ENCODE data around the gene P2RY6. TPM values are rescaled to one million over a fixed set of nuclear protein-coding genes. Genes with fewer than 3 reads are reported as not detected.

Gene P2RY6
- total RNA-seq, 1 experiment from 2014 or later: not detected

DNA sequence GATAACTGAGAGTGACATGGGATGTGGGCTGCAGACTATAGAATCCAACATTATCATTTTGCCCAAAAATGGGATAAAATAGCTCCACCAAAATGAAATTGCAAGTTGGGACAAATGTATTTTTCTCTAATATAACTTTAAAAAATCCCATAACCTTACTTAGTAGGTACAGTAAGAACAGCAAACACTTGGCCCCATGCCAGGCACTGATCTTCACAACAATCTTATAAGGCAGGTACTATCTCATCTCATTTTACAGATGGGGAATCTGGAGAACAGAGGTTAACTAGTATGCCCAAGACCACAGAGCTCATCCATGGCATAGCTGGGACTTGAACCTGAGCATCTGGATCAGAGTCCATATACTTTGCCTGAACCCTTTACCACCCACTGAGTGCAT is 22.5 kb downstream of the P2RY6 start:
- DNase-seq (ENCODE audit: low read depth): no peak

DNA sequence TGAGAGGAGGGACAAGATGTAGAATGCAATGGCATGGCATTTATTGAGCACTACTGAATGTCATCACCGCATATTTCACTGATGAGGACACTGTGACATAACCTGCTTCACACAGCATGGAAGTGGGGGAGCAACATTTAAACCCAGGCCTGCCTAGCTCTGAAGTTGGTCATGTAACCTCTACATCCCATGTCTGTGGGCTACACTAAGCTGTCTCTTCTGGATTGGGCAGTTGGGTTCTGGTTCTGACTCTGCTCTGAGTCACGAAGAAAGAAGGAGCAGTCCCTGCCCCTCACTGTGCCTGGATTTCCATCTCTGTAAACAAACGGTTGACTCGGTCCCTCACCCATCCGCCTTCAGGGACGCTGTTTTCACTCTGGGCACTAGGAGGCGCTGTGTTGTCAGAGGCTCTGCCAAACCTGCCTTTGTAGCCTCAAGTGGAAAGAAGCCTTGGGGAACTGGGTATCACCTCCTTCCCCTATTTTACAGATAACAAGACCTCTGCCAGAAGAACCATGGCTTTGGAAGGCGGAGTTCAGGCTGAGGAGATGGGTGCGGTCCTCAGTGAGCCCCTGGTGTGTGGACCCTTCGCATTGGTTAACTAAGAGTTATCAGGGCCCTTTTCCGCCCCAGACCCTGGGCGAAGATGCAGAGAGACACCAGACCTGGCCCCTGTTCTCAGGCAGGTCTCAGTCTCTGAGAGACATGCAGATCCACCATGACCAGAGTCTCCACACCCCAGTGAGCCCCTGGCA is 23.3 kb downstream of the P2RY6 start:
- DNase-seq (ENCODE audit: low read depth): peak; percentile 84

DNA sequence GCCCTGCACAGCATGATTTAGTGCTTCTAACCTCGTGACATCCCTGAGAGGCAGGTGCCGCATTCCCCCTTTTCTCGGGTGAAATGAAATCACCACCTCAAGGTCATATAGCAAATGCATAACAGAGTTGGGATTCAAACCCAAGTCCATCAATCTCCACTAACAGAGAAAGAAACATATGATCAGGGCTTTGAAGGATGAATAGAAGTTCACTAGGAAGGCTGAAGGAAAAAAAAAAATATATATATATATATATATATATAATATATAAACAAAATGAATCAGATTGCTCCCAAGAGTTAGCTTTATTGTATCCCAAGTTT is 23.8 kb downstream of the P2RY6 start:
- no peak for DNase-seq (ENCODE audit: low read depth)

DNA sequence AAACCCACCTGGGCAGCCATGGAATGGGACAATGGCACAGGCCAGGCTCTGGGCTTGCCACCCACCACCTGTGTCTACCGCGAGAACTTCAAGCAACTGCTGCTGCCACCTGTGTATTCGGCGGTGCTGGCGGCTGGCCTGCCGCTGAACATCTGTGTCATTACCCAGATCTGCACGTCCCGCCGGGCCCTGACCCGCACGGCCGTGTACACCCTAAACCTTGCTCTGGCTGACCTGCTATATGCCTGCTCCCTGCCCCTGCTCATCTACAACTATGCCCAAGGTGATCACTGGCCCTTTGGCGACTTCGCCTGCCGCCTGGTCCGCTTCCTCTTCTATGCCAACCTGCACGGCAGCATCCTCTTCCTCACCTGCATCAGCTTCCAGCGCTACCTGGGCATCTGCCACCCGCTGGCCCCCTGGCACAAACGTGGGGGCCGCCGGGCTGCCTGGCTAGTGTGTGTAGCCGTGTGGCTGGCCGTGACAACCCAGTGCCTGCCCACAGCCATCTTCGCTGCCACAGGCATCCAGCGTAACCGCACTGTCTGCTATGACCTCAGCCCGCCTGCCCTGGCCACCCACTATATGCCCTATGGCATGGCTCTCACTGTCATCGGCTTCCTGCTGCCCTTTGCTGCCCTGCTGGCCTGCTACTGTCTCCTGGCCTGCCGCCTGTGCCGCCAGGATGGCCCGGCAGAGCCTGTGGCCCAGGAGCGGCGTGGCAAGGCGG is 24.5 kb downstream of the P2RY6 start:
- DNase-seq (ENCODE audit: low read depth): no peak

DNA sequence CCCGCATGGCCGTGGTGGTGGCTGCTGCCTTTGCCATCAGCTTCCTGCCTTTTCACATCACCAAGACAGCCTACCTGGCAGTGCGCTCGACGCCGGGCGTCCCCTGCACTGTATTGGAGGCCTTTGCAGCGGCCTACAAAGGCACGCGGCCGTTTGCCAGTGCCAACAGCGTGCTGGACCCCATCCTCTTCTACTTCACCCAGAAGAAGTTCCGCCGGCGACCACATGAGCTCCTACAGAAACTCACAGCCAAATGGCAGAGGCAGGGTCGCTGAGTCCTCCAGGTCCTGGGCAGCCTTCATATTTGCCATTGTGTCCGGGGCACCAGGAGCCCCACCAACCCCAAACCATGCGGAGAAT is 25.1 kb downstream of the P2RY6 start:
- DNase-seq (ENCODE audit: low read depth): no peak

DNA sequence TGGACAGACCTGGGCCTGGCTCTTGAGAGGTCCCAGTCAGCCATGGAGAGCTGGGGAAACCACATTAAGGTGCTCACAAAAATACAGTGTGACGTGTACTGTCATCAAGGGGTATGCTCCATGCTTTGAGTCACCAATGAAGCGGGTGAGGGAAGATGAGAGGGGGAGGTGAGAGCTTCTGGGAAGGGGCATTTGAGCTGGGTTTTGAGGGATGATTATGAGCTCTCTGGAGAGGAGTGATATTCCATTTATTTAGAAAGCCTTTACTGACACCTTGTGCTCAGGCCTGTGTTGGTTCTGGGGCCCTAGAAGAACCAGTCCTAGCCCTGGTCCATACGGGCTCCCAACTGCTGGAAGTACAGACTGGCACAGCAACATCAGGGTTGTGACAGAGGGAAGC is 25.6 kb downstream of the P2RY6 start:
- no peak for DNase-seq (ENCODE audit: low read depth)

DNA sequence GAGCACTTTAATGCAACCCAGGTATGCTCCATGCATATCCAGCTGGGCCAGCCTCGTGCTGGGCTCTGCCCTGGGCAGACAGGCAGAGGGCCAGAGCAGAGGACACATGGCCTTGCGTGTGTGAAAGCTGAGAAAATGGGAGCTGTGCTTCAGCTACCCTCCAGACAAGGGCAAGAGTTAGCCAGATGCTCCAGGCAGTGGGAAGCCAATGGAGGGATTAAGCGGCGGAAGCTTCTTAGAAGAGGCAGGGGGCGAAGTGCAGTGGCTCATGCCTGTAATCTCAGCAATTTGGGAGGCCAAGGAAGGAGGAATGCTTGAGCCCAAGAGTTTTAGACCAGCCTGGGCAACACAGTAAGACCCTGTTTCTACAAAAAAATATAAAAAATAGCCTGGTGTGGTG is 26.1 kb downstream of the P2RY6 start:
- no peak for DNase-seq (ENCODE audit: low read depth)

DNA sequence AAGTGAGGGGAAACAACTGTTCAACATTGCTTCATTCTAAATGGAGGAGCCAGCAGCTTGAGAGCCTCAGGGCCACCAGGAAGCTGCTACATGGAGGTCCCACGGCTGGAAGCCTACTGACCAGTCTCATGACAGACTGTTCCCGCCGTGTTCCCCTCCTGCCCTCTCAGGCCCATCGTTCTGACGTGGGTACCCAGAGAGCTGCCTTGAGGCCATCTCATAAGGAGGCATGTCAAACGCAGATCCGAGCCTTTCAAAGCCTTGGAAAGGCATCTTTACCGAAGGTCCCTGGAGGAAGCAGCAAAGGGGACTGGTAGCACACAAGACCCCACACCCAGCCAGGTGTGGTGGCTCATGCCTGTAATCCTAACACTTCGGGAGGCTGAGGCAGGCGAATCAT is 27.6 kb downstream of the P2RY6 start:
- no peak for DNase-seq (ENCODE audit: low read depth)

DNA sequence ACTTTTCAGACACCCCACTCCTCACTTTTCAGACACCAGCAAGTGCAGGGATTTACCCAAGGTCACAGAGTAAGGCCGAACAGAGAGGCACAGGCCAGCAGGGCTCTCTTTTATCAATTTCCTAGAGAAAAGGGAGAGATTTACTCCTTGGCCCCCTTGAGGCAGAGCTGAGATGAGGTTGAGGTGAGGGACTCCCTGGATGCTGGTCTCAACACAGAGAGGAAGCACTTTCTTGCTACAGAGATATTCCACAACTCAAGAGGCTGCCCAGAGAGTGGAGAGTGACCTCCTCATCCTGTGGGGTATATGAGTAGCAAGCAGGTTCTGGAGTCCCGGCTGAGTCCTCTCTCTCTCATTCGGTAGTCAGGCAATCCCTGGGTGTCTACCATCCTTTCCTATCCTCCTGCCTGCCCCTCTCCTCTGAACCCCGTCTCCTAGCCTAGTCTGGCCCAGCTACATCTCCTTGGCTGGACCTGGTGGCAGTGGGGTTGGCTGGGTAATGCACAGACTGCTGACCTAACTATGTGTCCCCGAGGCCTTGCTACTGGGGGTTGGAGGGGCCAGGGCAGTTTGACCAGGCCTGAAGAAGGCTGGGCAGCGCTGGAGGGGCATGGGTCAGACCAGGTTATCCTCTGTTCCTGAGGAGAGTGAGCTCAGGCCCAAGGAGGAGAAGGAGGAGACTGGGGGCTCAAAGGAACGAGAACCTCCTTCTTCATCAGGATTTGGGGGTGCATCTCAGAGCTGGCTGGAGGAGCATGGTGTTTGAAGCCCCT is 34.1 kb downstream of the P2RY6 start:
- DNase-seq (ENCODE audit: low read depth): no peak

DNA sequence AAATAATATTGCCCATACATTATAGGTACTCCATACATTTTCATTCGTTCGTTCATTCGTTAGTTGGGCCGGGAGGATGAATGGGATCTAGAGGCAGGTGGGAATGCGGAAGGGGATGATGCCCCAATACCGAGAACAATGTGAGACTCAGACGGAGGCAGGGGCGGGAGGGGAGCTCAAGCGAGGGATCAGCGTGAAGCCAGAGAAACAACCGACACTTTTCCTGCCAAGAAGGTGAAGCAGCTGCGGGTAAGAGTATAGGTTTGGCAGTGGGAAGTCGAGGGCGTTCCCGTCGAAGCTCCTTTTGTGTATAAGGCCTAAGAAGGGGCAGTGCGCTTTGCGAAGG is 34.8 kb downstream of the P2RY6 start:
- DNase-seq (ENCODE audit: low read depth): no peak

DNA sequence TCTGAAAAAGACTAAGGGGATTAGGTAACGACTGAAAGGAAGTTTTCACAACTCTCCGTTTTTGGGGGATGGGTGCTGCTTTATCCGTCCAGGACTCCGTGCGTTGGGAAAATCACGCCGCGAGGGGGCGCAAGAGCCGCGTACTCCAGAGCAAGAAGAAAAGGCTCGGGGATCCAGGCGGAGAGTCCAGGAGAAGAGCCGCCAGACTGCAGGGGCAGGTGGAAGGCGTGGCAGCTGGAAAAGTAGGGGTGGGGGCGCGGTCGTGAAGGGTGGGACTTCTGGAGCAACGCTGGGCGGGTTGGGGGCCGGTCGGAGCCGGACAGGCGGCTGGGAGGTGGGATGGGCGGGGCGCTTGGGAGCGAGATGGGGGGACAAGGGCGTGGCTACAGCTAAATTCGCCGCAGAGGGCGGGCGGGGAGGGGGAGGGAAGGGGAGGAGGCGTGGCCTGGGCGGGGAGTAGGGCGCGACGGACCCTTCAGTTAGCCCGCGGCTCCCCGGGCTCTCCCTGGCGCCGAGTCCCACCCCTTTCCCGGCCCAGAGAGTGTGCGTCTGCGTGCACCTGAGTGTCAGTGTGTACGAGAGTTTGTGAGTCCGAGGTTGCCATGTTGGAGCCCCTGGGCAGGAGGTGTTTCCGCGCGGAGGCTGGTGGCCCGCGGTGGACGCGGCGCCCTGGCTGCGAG is 35.3 kb downstream of the P2RY6 start:
- DNase-seq (ENCODE audit: low read depth): peak; percentile 96

DNA sequence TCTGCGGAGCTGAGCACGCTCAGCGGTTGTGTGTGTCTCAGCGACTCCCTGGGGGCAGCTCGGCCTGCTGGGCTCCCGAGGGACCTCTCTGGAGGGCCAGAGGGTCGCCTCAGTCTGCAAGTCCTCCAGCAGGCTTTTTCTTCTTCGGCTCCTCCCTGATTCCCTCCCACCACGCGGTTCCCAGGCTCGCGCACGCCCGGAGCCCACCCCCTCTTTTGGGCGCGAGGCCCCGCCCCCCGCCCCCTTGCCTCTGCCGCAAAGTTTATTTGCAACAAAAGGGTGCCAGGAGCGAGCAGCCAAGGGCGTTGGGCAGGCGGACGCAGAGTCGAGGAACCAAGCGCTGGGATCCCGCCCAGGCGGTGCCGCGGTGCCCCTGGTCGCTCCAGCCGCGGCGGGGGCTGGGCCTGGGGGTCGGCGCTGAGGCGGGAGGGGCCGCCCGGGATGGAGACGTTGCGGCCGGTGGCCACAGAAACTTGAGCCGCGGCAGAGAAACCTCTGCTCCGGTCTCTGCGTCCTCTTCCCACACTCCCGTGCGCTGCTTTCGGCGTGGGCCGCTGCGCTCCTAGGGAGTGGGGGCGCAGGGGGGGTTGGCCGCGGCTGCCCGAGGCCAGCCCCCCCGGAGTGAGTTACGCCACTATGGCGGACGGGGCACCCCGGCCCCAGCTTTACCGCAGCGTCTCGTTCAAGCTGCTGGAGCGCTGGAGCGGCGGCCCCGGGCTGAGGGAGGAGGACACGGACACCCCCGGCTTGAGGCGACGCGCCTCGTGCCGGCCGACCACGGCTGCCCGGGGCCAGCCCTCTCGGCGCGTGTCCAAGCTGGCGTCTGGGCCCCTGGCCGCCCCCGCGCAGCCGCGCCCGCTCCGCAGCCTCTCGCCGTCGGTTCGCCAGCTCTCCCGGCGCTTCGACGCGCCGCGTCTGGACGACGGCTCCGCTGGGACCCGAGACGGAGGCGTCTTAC is 36.1 kb downstream of the P2RY6 start, which contains the start of gene ARHGEF17:
Gene ARHGEF17, plus strand, starts transcription at position 274 of the 958 bp plus-strand sequence. Its CDS starts 363 bp downstream, at position 637.
- DNase-seq (ENCODE audit: low read depth): no peak

DNA sequence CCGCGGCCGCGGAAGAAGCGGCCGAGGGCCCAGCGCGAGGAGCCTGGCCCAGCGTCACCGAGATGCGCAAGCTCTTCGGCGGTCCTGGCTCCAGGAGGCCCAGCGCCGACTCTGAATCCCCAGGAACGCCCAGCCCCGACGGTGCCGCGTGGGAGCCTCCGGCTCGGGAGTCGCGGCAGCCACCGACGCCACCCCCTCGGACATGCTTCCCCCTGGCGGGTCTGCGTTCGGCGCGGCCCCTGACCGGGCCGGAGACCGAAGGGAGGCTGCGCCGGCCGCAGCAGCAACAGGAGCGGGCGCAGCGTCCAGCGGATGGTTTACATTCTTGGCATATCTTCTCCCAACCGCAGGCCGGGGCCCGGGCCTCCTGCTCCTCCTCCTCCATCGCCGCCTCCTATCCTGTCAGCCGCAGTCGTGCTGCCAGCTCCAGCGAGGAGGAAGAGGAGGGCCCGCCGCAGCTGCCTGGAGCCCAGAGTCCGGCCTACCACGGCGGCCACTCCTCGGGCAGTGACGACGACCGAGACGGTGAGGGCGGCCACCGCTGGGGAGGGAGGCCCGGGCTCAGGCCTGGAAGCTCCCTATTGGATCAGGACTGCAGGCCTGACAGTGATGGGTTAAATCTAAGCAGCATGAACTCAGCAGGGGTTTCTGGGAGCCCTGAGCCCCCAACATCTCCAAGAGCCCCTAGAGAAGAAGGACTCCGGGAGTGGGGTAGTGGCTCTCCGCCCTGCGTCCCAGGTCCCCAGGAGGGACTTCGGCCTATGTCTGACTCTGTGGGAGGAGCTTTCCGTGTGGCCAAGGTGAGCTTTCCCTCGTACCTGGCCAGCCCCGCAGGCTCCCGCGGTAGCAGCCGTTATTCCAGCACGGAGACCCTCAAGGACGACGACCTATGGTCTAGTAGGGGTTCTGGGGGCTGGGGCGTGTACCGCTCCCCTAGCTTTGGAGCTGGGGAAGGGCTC is 37.1 kb downstream of the P2RY6 start:
- peak; percentile 96 for DNase-seq (ENCODE audit: low read depth)

DNA sequence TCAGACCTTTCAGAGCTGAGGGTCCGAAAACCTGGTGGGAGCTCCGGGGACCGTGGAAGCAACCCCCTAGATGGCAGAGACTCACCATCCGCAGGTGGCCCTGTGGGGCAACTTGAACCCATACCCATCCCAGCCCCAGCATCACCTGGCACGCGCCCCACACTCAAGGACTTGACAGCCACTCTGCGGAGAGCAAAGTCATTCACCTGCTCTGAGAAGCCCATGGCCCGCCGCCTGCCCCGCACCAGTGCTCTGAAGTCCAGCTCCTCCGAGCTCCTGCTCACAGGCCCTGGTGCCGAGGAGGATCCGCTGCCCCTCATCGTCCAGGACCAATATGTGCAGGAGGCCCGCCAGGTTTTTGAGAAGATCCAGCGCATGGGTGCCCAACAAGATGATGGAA is 37.9 kb downstream of the P2RY6 start:
- DNase-seq (ENCODE audit: low read depth): no peak

DNA sequence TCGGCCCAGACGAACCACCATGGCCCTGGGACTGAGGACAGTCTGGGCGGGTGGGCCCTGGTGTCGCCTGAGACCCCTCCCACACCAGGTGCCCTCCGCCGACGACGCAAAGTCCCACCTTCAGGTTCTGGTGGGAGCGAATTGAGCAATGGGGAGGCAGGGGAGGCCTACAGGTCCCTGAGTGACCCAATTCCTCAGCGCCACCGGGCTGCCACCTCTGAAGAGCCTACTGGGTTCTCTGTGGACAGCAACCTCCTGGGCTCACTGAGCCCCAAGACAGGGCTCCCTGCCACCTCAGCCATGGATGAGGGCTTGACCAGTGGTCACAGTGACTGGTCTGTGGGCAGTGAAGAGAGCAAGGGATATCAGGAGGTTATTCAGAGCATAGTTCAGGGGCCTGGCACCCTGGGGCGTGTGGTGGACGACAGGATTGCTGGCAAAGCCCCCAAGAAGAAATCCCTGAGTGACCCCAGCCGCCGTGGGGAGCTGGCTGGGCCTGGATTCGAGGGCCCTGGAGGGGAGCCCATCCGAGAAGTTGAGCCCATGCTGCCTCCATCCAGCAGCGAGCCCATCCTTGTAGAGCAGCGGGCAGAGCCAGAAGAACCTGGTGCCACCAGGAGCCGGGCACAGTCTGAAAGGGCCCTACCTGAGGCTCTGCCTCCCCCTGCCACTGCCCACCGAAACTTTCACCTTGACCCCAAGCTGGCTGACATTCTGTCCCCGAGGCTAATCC is 38.7 kb downstream of the P2RY6 start:
- DNase-seq (ENCODE audit: low read depth): no peak

DNA sequence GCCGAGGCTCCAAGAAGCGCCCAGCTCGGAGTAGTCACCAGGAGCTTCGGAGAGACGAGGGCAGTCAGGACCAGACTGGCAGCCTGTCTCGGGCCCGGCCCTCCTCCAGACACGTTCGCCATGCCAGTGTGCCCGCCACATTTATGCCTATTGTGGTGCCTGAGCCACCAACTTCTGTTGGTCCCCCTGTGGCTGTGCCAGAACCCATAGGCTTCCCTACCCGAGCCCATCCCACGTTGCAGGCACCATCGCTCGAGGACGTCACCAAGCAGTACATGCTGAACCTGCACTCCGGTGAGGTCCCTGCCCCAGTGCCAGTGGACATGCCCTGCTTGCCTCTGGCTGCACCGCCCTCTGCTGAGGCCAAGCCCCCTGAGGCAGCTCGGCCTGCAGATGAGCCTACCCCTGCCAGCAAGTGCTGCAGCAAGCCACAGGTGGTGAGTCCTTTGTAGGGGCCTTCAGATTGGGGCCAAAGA is 39.3 kb downstream of the P2RY6 start:
- DNase-seq (ENCODE audit: low read depth): no peak

DNA sequence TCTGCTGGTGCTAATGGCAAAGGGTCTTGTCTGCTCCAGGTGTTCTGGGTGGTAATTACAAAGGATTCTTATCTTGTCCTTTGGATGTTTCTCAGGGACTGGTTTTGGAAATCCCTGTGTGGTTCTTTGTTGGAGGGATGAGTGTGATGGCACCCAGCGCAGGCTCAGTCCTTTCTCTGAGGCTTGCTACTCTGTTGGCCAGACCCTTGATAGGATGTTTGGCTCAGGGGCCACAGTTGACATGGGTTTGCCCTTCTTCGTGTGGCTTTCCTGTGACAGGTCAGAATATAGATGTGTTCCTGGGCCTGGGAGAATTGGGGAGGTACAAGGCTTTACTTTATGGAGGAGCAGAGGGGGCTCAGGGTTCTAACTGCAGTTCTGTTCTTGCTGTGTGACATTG is 39.9 kb downstream of the P2RY6 start:
- DNase-seq (ENCODE audit: low read depth): no peak

DNA sequence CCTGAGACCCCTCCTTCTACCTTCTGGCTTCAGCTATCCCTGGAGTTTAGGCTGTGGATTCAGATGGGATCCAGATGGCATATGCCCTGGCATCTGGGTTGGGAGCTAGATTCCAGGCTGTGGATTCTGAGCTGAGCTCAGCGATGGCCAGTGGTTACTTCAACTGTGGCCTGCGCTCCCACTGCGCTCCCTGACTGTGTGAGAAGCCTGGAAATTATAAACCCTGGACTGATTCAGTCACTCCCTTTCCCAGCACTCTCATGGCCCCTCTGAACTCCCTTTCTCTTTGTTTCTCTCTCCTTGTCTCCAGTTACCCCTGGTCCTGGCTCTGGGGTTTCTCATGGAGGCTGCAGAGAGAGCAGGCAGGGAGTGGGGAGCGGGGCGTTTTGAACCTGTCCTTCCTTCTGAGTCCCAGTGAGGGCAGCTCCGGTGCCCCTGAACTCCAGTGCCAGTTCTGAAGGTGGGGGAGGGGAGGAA is 40.8 kb downstream of the P2RY6 start:
- DNase-seq (ENCODE audit: low read depth): no peak

DNA sequence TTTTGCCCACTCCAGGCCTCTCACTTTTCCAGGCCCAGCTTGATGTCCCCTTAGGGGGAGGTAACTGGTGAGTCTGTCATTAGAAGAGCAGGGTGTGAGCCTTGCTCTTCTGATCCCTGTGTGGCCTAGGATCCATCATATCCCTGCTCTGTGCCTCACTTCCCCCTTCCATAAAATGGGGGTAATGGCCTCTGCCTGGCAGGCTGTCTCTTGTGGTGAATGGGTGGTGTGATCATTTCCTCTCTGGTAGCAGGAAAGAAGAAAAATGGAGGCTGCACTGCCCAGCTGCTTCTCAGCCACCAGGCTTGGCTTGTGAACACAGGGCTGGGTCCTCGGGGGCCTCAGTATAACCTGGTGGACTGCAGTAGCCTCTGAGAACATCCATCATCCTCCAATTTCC is 41.5 kb downstream of the P2RY6 start:
- peak; percentile 39 for DNase-seq (ENCODE audit: low read depth)

All from HT1080 (cell line).